Dermis blood vessel endothelial cell (primary cell): ENCODE results near the gene DECR2. TPM values are rescaled to one million over a fixed set of nuclear protein-coding genes. Genes with fewer than 3 reads are reported as not detected.
A peak's percentile ranks its signal among the peaks of the same experiment; 100 is the strongest.
"Not testable (repeated sequence)": the region's sequence is repeated elsewhere in the genome, so short reads cannot be mapped to it uniquely, and the experiment has no call there.

ENCODE experiments used
- DNase-seq: peaks from one replicate; pipeline ENCODE4 v3.0.0; 2010
- total RNA-seq: library from RNA; depleted of rRNA; stranded (reverse); fragments of >200 nt; gene quantifications from 2 replicates; pipeline ENCODE4 v1.2.3, GENCODE V29; 2014

DECR2 gene, protein sequence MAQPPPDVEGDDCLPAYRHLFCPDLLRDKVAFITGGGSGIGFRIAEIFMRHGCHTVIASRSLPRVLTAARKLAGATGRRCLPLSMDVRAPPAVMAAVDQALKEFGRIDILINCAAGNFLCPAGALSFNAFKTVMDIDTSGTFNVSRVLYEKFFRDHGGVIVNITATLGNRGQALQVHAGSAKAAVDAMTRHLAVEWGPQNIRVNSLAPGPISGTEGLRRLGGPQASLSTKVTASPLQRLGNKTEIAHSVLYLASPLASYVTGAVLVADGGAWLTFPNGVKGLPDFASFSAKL
- 13.4 and 17.5 TPM in 2 replicates for total RNA-seq

DNA sequence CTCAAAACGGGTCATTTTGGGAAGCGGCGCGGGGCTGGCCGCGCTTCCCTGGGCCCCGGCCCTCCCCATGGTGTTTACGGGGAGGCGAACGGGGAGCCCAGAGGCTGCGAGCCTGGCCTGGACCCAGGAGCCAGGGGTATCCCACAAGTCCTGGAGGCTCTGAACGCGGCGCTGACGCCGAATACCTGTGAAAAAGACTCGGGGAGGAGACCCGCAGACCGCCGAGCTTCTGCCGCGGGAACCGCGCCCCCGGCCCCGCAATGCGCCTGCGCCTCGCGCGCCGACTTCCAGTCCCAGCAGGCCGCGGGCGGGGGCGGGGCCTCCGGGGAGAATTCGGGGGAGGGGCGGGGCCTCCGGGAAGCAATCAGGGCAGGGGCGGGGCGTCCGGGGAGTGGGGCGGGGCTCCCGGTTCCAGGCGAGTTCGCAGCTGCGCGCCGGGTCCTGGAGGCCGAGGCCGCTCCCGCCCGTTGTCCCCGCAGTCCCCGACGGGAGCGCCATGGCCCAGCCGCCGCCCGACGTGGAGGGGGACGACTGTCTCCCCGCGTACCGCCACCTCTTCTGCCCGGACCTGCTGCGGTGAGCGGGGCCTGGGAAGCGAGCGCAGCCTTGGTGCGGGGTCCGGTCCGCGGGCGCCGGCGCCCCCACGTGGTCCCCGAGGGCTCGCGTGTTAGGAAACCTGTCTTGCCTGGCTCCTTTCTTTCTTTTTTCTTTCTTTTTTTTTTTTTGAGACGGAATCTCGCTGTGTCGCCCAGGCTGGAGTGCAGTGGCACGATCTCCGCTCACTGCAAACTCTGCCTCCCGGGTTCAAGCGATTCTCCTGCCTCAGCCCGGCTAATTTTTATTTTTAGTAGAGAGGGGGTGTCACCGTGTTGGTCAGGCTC, at the start of gene DECR2:
Gene DECR2, plus strand, starts transcription at position 418 of the 881 bp plus-strand sequence. Its CDS starts 79 bp downstream, at position 497.
- peak; percentile 95 for DNase-seq

DNA sequence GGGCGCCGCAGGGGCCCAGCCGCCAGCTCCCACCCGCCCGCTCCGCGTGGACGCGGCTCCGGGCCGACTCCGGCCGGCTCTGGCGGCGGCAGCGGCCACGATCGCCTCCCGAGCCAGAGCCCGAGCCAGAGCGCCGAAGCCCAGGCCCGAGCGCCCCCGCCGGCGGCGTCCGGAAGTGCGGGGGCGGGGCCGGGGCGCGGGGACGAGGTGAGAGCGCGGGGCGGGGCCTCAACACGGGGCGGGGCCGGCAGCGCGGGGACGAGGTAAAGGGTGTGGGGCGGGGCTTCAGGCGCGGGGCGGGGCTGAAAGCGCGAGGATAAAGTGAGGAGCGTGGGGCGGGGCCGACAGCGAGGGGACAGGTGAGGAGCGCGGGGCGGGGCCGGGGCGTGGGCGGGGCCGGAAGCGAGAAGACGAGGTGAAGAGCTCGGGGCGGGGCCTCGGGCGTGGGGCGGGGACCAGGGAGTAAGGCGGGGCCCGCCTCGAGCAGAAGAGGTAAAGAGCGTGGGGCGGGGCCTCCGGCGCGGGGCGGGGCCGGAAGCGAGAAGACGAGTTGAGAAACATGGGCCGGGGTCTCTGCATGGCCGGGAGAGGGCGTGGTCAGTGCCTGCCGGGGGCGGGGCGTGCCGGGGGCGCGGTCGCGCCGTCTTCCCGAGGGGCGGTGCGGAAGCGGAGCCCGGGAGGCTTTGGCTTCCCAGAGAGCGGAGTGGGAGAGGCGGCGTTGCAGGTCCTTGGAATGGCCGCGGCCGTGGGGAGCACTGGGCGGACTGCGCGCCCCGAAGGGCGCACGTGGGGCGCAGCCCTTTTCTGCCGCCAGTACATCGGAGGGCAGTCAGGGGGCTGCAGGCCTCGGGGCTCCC, 48.9 kb upstream of the DECR2 start, which contains the start of gene AXIN1:
Gene AXIN1, minus strand, starts transcription at position 177 of the 857 bp plus-strand sequence. CDS start 5,698 bp downstream, outside the sequence.
- DNase-seq = peak; percentile 88

DNA sequence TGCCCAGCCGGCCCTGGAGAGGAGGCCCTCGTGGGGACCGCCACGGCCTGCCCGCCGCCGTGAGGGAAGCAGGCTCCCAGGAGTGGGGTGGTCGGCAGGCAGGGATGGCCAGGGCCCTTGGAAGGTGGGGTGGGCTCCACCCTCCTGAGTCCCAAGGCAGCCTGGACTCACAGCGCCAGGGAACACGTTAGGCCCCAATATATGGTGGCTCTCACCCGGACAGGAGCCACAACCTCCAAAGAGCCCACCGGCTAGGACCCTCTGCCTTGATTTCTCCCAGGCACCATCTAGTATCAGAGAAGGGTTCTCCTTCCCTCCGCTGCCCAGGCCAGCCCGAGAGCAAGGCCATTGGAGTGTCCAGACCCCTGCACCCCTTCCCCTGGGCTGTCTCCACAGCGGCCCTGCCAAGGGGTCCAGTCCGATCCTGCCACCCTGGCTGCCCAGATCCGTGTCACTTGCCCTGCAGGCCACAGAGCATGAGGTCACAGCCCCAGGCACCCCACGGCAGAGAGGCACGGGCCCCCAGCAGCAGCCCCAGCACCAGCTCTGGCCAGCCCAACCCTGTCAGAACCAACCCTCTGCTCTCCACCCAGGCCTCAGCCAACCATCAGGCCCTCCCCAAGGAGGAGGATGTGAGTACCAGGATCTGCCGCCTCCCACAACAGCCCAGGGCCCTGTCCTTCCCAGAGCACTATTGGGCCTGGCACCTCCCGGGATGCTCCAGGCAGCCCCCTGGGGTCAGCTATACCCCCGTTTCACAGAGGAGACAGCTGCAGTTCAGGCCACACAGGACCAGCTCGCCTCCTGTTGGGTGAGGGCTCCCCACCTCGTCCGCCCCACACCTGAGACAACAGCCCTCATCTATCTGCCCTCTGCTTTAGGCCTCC, 48.0 kb upstream of the DECR2 start:
- DNase-seq = no peak

DNA sequence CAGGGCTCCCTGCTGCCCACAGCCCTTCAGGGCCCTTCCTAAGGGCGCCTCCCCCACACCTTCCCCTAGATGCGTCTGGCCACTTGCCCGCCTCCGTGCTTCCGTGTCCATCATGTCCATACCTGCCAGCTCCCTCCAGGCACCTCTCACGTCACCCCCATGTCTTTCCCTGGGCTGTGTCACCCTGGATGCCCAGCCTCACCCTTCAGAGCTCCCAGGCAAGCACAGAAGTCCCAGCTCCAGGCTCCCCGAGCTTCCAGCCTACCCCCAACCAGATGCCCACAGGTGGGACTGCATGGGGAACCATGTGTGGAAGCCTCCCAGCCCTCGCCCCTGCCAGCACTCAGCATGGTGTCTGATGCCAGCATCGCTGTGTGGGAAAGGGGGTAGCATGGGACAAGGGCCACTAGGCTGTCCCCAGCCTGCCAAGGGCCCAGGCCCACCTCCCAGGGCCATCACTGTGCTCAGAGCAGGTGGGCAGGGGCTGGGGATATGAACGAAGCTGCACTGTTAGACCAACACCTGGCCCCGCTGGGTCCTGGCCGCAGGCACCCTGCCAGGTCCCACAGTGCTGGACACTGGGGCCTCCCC, 47.3 kb upstream of the DECR2 start:
- DNase-seq = no peak

DNA sequence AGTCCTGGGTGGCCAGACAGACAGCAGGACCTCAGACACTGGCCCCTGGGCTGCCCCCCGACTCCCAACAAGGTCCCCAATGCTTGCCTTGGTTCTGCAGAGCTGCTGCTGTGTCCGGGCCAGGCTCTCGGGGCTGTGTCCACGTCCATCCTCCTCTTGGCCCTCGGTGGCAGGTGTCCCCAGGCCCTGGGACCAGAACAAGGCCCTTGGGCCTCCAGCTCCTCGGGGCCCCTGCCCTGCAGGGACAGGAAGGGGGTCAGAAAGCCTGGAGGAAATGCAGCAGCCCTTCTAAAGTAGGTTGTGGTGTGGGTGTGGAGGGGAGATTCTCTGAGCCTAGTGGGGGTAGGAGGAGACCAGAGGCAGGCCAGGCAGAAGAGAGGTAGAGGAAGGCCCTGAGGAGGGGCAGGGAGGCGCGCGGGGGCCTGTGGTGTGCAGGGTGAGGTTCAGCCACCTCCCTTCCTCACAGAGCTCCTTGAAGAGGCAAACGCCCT, 46.7 kb upstream of the DECR2 start:
- DNase-seq = no peak

DNA sequence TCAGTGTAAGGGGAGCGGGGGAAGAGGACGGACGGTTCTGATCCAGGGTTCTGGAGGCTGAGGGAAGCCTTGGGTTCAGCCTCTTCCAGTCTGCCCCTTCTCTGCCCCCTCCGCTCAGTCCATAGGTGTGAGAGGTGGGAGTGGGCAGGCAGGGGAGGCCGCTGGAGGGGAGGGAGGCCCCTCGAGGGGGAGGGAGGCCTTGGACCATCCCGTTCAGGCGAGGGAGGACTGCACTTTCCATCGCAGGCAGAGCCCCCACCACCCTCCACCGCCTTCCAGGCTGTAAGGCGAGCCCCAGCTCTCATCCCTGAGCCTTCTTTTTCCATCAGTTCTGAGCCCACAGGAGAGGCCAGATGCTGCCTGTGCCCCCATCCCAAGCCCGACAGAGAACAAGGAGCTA, 44.9 kb upstream of the DECR2 start:
- DNase-seq = no peak

DNA sequence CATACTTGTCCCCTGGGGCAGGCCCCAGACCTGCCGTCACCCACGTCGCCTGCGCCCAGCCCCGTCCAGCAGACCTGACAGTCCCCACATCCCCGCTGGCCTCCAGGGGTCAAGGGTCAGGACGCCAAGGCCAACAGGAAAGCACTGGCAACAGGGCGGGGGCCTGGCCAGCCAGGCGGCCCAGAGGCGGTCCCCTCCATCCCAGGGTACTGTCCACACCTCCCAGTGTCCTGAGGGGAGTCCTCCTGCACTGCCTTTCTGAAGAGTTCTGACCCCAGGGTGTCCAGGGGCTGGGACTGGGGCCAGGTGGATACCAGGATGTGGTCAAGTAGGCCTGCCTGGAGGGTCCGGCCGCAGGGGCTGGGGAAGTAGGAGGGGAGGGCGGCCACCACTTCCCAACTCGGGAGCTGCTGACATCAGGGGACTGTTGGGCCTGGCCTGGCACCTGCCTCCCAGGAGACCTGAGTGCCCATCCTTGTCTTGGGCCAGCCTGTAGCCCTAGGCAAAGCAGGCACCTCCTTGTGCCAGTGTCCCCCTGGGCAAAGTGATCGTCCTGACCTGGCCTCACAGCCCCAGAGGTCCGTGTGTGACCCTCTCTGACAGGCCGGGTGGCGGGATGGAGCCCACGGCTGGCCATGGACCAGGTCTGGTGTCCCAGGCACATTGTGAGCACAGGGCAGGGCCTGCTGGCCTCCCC, 42.5 kb upstream of the DECR2 start:
- no peak for DNase-seq

DNA sequence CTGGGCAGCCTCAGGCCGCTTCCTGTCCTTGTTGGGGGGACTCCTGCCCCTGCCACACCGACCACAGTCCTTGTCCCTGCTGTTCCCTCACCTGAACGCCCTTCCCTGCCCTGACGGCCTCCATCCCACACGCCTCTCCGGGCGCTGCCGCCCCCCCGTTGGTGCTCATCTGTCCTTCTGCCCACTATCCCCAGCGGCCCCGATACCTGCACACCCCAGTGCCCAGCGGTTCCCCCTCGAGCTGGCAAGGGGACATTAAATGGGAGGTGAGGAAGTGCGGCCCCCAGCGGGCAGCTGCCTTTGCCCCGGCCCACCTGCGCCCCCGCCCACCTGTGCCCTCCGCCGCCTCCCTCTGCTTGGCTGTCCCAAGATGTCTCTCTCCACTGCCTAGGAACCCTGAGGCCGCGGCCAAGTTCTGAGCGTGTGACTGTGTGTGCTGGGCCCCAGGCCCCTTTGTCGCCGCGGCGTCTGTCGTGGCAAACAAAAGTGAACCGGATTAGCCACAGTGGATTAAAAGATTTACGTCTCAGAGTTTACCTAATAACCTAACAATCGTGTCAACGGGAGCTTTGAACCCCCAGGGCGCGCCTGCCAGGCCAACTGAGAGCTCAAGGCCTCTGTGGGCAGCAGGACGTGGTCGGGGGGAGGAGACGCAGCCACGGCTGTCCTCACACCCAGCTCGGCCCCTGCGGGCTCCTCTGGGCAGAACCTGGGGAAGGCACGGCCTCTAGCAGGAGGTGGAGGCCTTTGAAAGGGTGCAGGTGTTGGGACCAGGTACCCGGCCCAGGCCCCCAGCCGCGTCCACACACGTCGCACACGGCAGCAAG, 41.6 kb upstream of the DECR2 start:
- no peak for DNase-seq

DNA sequence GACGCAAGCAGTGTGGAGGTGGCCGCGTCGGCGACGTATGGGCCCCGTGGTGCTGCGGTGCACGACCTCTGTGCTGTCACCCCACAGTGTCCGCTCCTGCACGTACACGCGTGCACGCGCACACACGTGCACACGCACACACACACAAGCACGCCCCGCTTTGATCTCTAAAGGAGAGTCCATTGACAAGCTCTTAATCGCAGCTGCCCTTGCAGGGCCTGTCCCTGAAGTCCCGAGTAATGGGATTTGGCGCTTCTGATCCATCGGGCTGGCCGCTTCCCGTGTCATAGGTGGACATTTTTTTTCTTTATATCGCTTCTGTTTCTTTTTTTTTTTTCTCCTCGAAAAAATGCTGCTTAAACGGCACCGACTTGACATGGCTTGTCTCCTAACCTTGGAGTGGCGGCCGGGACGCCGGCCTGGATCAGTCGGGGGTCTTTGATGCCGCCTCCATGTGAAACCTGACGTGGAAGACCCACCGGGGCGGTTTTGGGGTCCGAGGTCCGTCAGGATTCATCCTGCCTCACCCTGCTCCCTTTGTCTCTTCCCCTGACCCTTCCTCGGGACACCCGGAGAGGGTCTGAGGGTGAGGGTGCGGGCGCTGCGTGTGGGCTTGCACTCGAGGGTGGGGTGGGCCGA, 40.9 kb upstream of the DECR2 start:
- DNase-seq = no peak

DNA sequence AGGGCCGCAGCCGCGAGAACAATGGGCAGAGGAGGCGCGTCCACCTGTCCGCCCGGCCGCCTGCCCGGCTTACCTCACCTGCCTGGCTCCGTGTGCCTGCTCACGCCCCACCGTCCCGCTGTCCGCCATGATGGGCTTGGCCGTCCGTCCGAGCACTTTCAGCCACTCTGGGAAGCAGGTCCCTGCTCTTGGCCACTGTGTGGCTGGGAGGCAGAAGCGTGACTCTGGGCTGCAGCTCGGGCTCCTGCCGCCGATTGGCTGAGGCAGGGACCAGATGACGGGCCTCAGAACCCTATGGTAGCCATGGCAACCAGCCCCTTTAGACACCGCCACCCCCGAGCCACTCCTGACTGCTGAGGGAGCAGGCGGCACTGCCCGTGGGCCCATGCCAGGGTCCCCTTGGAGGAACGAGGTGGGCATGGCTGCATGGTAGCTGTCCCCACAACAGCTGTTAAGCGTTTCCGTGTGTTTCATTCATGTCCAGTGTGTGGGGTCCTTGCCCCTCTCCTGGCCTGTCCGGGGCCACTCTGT, 40.3 kb upstream of the DECR2 start:
- no peak for DNase-seq

DNA sequence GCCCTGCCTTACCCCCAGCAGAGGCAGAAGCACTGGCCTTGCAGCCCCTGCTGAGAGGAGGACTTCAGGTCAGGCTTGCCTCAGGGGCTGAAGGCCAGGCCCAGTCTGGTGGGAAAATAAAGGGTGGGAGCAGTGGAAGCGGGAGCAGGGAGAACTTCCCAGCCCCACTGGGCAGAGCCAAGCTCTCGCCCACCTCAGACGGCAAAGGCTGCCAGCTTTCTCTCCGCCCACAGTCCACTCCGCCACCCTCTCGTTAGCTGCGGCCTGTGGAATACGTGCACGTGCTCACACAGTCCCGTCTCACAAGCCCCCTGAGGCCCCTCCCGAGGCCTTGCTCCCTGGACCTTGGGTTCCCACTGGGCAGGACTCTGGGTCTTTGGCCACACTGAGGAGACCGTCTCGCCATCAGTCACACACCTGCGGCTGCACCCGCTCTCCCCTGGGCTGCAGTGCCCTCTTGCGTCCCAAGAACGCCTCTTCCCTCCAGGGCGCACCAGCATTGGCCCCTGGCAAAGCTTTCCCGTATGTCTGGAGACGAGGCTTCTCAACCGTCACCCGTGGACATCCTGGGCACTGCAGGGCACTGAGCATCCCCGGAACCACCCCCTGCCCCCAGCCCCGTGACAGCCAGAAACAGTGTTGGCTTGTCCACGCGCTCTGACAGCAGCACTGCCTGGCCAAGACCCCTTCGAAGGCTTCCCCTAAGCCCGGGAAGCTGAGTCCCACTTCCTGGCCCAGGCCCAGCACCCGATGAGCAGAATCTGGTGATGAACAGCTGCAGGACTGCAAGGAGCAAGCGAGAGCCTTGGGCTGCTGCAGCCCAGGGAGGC, 39.6 kb upstream of the DECR2 start:
- DNase-seq = peak; percentile 89

DNA sequence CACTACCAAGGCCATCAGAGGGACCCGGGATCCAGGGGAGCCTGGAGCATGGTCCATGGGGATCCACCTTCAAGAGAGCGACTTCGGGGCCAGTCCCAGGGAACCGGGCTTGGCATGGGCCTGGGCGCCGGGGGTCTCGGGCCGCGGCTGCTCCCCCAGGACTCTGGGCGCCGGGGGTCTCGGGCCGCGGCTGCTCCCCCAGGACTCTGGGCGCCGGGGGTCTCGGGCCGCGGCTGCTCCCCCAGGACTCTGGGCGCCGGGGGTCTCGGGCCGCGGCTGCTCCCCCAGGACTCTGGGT, 39.0 kb upstream of the DECR2 start:
- DNase-seq = not testable (repeated sequence)

DNA sequence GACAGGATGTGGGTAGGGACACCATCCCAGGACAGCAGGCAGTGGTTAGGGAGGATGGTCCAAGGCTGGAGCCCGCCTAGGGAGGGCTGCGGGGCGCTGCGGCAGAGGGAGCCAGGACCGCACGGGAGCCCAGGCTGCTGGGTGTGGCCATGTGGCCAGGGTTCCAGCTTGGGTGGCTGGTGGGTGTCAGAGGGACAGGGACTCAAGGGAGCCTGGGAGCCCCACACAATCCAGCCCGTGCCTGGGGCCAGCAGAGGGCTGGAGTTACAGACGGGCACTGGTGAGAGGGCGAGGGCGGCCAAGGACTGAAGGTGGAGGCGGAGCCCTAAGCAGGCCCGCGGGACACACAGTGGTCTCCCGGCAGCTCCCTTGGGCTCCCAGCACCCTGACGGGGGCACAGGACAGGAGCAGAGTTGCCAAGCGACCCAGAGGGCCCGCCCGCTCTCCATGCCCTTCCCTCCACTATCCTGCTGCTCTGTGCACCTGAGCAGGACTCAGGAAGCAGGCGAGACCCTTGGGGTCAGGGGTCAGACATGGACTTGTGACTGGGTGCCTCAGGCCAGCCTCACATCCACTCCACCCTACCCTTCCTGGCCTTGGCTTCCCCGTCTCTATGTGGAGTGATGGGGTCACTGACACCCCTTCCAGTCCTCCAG, 38.4 kb upstream of the DECR2 start:
- no peak for DNase-seq

DNA sequence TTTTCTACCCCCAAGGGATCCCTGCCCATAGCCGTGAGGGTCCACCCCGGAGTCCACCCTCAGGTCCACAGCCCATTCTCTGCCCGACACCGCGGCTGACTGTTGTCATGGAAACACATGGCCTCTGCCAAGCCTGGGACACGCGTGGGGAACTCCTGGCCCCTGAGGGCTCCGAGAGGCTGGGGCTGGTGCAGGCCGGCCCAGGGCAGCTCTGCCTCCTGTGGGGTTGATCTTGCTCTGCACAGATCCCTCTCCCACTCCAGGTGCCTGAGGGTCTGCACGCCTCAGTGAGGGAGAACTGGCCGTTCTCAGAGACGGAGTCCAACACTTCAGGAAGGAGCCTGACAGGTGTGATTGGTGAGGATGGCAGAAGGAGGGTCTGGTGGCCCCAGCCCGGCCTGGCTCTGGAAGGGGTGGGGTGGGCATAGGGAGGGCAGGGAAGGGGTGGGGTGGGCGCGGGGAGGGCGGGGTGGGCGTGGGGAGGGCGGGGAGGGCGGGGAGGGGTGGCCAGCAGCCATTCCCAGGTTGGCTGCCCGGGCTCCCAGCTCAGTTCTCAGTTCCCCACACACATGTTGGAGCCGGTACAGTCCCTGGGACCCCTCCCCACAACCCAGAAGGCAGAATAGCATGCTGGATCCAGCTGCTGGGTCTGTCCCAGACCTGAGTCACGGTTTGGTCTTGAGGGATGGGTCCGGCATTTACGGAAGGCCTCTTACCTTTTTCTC, 37.8 kb upstream of the DECR2 start:
- DNase-seq = no peak

DNA sequence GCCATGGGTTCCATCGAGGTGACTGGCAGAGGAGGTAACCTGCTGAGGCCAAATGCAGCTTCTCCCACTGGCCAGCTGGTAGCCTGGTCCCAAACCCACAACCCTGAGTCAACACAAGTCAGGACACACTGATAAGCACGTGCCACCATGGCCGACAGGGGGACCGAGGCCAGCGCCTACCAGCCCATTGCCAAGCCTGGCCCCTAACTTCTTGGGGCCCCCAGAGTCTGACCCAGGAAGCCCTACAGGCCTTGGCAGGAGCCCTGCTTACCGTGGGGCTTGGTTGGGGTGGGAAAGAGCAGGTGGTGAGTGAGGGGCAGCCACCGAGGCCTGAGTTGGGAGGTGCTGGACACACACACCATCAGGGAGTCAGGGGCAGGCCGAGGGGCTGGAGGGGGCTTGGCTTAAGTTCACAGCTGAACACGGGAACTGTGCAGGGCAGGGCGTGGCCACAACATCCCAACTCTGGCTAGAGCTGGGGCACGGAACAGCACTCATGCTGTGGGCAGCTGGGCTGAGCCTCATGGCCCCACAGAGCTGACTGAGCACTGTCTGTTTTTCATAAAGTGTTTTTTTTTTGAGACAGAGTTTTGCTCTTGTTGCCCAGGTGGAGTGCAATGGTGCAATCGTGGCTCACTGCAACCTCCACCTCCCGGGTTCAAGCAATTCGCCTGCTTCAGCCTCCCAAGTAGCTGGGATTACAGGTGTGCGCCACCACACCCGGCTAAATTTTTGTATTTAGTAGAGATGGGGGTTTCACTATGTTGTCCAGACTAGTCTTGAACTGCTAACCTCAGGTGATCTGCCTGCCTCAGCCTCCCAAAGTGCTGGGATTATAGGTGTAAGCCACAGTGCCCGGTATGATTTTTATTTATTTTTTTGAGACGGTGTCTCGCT, 36.8 kb upstream of the DECR2 start:
- DNase-seq = no peak

DNA sequence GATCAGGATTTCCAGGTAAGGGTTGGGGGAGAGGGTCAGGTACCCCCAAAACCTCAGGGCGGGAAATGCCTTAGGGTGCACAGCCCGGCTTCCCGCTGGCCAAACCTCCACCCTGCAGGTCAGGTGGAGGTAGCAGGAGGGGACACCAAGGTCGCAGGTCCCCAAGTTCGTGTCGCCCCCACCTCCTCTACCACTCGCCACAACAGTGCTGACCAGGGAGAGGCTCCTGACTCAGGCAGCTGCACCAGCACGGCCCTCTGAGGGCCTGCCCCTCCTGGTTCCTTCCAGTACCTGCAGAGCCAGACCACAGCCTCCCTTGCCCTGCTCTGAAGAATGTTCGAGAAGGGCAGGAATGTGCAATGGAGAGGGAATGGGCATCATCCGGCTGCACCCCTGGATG, 35.2 kb upstream of the DECR2 start:
- DNase-seq = no peak
